ENCODE results near the gene PTP4A2. TPM values are rescaled to one million over a fixed set of nuclear protein-coding genes. Genes with fewer than 3 reads are reported as not detected.
"Not testable (repeated sequence)": the region's sequence is repeated elsewhere in the genome, so short reads cannot be mapped to it uniquely, and the experiment has no call there.

PTP4A2 gene
- total and polyA plus RNA-seq, 5 experiments from 2014 or later: 230 to 748 (median 287) TPM

- POLR2A ChIA-PET: interaction anchor here (0.6 to 8.5 kb wide), 26 partner anchors 10 to 450 kb away, joined by 3 to 143 read pairs (median 4); partner anchors contain the start of genes BSDC1, KHDRBS1, KPNA6 and SPOCD1
- Mint-ChIP-seq H3K36me3 (no peaks in the 10 kb centered on the region), H3K9me3 (no peaks in the 10 kb centered on the region), H3K27me3 (no peaks in the 10 kb centered on the region), H3K4me1 (peaks cover 22 to 71% (median 54%) of the 10 kb centered on the region in 4 donors), H3K4me3 (peak overlapping the region; percentile 80 to 93 (median 86)), H3K27ac (peak overlapping the region; percentile 68 to 99 (median 96))
- ATAC-seq: peak; percentile 67 to 79
- peak; percentile 64 to 92 (median 78) for DNase-seq
These were observed 6.3 kb upstream of the PTP4A2 start for GRCh38 chr1:31944205-31945089.

GRCh38 chr1:31943546-31944184, 5.5 kb upstream of the PTP4A2 start:
- Mint-ChIP-seq H3K4me3 (peak overlapping the region; percentile 80 to 93 (median 86)), H3K27ac (peak overlapping the region; percentile 68 to 99 (median 96)), H3K4me1 (peaks cover 22 to 79% (median 62%) of the 10 kb centered on the region in 4 donors), H3K27me3 (no peaks in the 10 kb centered on the region), H3K36me3 (no peaks in the 10 kb centered on the region), H3K9me3 (no peaks in the 10 kb centered on the region)
- peak; percentile 28 to 49 for ATAC-seq
- POLR2A ChIA-PET: interaction anchor here (0.6 to 8.5 kb wide), 31 partner anchors 9 to 451 kb away, joined by 3 to 143 read pairs (median 4); partner anchors contain the start of genes BSDC1, KHDRBS1, KPNA6 and SPOCD1
- peak in 4 of 10 donors; percentile 22 to 67 (median 61) for DNase-seq

GRCh38 chr1:31942061-31942460, 3.9 kb upstream of the PTP4A2 start:
- H3K27me3 Mint-ChIP-seq, ATAC-seq, H3K9me3 Mint-ChIP-seq, DNase-seq, H3K36me3 Mint-ChIP-seq: not testable (repeated sequence)
- H3K4me3 Mint-ChIP-seq: peak overlapping the region in 9 of 10 donors; percentile 35 to 73 (median 61)
- peak overlapping the region in 9 of 10 donors; percentile 67 to 97 (median 89) for H3K27ac Mint-ChIP-seq
- POLR2A ChIA-PET: interaction anchor here (0.7 to 8.5 kb wide), 6 partner anchors 8 to 114 kb away, joined by 3 to 143 read pairs (median 4); no protein-coding TSS in a partner anchor
- H3K4me1 Mint-ChIP-seq: peaks cover 25 to 82% (median 65%) of the 10 kb centered on the region in 4 donors

- H3K4me3 Mint-ChIP-seq: peak overlapping the region; percentile 74 to 96 (median 82)
- no peaks in the 10 kb centered on the region for H3K27me3 Mint-ChIP-seq
- POLR2A ChIA-PET: interaction anchor here (0.6 to 8.5 kb wide), 12 partner anchors 13 to 168 kb away, joined by 3 to 143 read pairs (median 4); partner anchors contain the start of genes KHDRBS1 and KPNA6
These were observed 1.5 kb upstream of the PTP4A2 start for GRCh38 chr1:31939484-31940329.

GRCh38 chr1:31937300-31938183, 626 bp downstream of the PTP4A2 start:
- H3K4me3 Mint-ChIP-seq: peak overlapping the region; percentile 90 to 100 (median 96)
- no peaks in the 10 kb centered on the region for H3K36me3 Mint-ChIP-seq
- POLR2A ChIA-PET: interaction anchor here (0.6 to 8.5 kb wide), 20 partner anchors 11 to 482 kb away, joined by 3 to 143 read pairs (median 5); partner anchors contain the start of gene TMEM39B
- no peaks in the 10 kb centered on the region for H3K27me3 Mint-ChIP-seq
- peak; percentile 56 to 67 for ATAC-seq
- H3K4me1 Mint-ChIP-seq: peaks cover 35 to 84% (median 75%) of the 10 kb centered on the region in 4 donors
- peak; percentile 68 to 89 (median 77) for DNase-seq
- no peaks in the 10 kb centered on the region for H3K9me3 Mint-ChIP-seq
- peak overlapping the region; percentile 86 to 99 (median 96) for H3K27ac Mint-ChIP-seq

More at GRCh38 chr1:31939484-31940329, 1.5 kb upstream of the PTP4A2 start:
- no peaks in the 10 kb centered on the region for H3K9me3 Mint-ChIP-seq
- H3K4me1 Mint-ChIP-seq: peaks cover 35 to 84% (median 74%) of the 10 kb centered on the region in 4 donors
- ATAC-seq (peak; percentile 46), DNase-seq (peak; percentile 48 to 86 (median 70))
- H3K36me3 Mint-ChIP-seq: no peaks in the 10 kb centered on the region
- H3K27ac Mint-ChIP-seq: peak overlapping the region; percentile 92 to 97 (median 96)

- POLR2A ChIA-PET: interaction anchor here (0.8 to 8.5 kb wide), 8 partner anchors 10 to 135 kb away, joined by 3 to 143 read pairs (median 16); partner anchors contain the start of gene TMEM39B
- Mint-ChIP-seq H3K27me3 (no peaks in the 10 kb centered on the region), H3K27ac (peak overlapping the region; percentile 86 to 99 (median 96)), H3K4me1 (peaks cover 32 to 84% (median 75%) of the 10 kb centered on the region in 4 donors), H3K36me3 (no peaks in the 10 kb centered on the region), H3K4me3 (peak overlapping the region; percentile 90 to 100 (median 96)), H3K9me3 (no peaks in the 10 kb centered on the region)
- DNase-seq: no peak
- ATAC-seq: no peak
These were observed 1.2 kb downstream of the PTP4A2 start for GRCh38 chr1:31936981-31937299.

- Mint-ChIP-seq H3K4me1 (peaks cover 37 to 84% (median 77%) of the 10 kb centered on the region in 4 donors), H3K27ac (peak overlapping the region; percentile 86 to 99 (median 96)), H3K9me3 (no peaks in the 10 kb centered on the region), H3K27me3 (no peaks in the 10 kb centered on the region), H3K4me3 (peak overlapping the region; percentile 90 to 100 (median 96)), H3K36me3 (no peaks in the 10 kb centered on the region)
- POLR2A ChIA-PET: interaction anchor here (1.5 to 5.1 kb wide), 5 partner anchors 8 to 19 kb away, joined by 5 to 35 read pairs (median 23); no protein-coding TSS in a partner anchor
- DNase-seq: no peak
- no peak for ATAC-seq
These were observed 1.7 kb downstream of the PTP4A2 start for GRCh38 chr1:31936278-31936980.

GRCh38 chr1:31934706-31935629, 3.2 kb downstream of the PTP4A2 start:
- Mint-ChIP-seq H3K9me3 (no peaks in the 10 kb centered on the region), H3K27ac (peak overlapping the region; percentile 86 to 99 (median 96)), H3K36me3 (peaks cover 0 to 5% (median 0%) of the 10 kb centered on the region in 3 donors), H3K27me3 (no peaks in the 10 kb centered on the region), H3K4me3 (peak overlapping the region; percentile 90 to 100 (median 96)), H3K4me1 (peaks cover 41 to 87% (median 81%) of the 10 kb centered on the region in 4 donors)
- ATAC-seq: peak in 1 of 2 donors; percentile 12
- DNase-seq: peak in 1 of 10 donors; percentile 30
- POLR2A ChIA-PET: interaction anchor here (0.6 to 5.1 kb wide), 16 partner anchors 8 to 323 kb away, joined by 3 to 35 read pairs (median 4); partner anchors contain the start of gene LCK

- Mint-ChIP-seq H3K9me3 (no peaks in the 10 kb centered on the region), H3K27ac (peak overlapping the region; percentile 85 to 99 (median 94)), H3K4me1 (peaks cover 42 to 88% (median 82%) of the 10 kb centered on the region in 4 donors), H3K27me3 (no peaks in the 10 kb centered on the region), H3K36me3 (peaks cover 0 to 7% (median 0%) of the 10 kb centered on the region in 3 donors), H3K4me3 (peak overlapping the region; percentile 85 to 99 (median 96))
- ATAC-seq (peak in 1 of 2 donors; percentile 16), DNase-seq (no peak)
- POLR2A ChIA-PET: interaction anchor here (0.6 to 4.5 kb wide), 6 partner anchors 9 to 235 kb away, joined by 4 to 32 read pairs (median 4); no protein-coding TSS in a partner anchor
These were observed 5.5 kb downstream of the PTP4A2 start for GRCh38 chr1:31932491-31933316.

All from naive thymus-derived CD8-positive, alpha-beta T cell (primary cell).